HG02759 (cell line): ENCODE data around the gene SET.
"Not testable (repeated sequence)": the region's sequence is repeated elsewhere in the genome, so short reads cannot be mapped to it uniquely, and the experiment has no call there.

ENCODE experiments used
- ATAC-seq: cut with Tn5 transposase; IDR thresholded peaks from one replicate; pipeline ENCODE4 v1.9.1; 2021; ENCODE audit warnings: mild to moderate bottlenecking, moderate library complexity; ENCODE audit not compliant: unreplicated experiment

The SET gene

GRCh38 chr9:128688501-128689292 is at the start of gene SET:
Gene SET (plus strand): TSS chr9:128689222. CDS start chr9:128689583, 361 bp downstream.
- ATAC-seq = peak; percentile 77

GRCh38 chr9:128640603-128641002 is 48.4 kb upstream of the SET start:
- no peak for ATAC-seq

- no peak for ATAC-seq
Measured at GRCh38 chr9:128642675-128643245, 46.3 kb upstream of the SET start.

- ATAC-seq = peak; percentile 76
Measured at GRCh38 chr9:128643519-128644300, 45.3 kb upstream of the SET start.

GRCh38 chr9:128648206-128648605 is 40.8 kb upstream of the SET start:
- not testable (repeated sequence) for ATAC-seq

- no peak for ATAC-seq
Measured at GRCh38 chr9:128651798-128652197, 37.2 kb upstream of the SET start.

- no peak for ATAC-seq
Measured at GRCh38 chr9:128653908-128654307, 35.1 kb upstream of the SET start.

GRCh38 chr9:128654481-128654880 is 34.5 kb upstream of the SET start:
- no peak for ATAC-seq

GRCh38 chr9:128656416-128657343 is 32.3 kb upstream of the SET start, which contains the start of gene DYNC2I2:
Gene DYNC2I2 (minus strand): TSS chr9:128656847. CDS start chr9:128656726, 121 bp downstream.
- peak; percentile 74 for ATAC-seq

GRCh38 chr9:128657344-128657704 is 31.7 kb upstream of the SET start:
- no peak for ATAC-seq

- ATAC-seq = no peak
Measured at GRCh38 chr9:128657796-128658195, 31.2 kb upstream of the SET start.

- ATAC-seq = not testable (repeated sequence)
Measured at GRCh38 chr9:128666481-128666941, 22.5 kb upstream of the SET start.

GRCh38 chr9:128669786-128670185 is 19.2 kb upstream of the SET start:
- ATAC-seq = no peak

- ATAC-seq = no peak
Measured at GRCh38 chr9:128675382-128675781, 13.6 kb upstream of the SET start.

GRCh38 chr9:128677794-128678193 is 11.2 kb upstream of the SET start:
- no peak for ATAC-seq

GRCh38 chr9:128683340-128684064 is 5.5 kb upstream of the SET start:
- ATAC-seq = peak; percentile 28

GRCh38 chr9:128684065-128684324 is 5.0 kb upstream of the SET start:
- no peak for ATAC-seq

GRCh38 chr9:128684325-128685199 is 4.5 kb upstream of the SET start:
- ATAC-seq = peak; percentile 30
